Measurements from ENCODE around the gene PNPLA2.
A peak's percentile ranks its signal among the peaks of the same experiment; 100 is the strongest.

PNPLA2 gene

DNA sequence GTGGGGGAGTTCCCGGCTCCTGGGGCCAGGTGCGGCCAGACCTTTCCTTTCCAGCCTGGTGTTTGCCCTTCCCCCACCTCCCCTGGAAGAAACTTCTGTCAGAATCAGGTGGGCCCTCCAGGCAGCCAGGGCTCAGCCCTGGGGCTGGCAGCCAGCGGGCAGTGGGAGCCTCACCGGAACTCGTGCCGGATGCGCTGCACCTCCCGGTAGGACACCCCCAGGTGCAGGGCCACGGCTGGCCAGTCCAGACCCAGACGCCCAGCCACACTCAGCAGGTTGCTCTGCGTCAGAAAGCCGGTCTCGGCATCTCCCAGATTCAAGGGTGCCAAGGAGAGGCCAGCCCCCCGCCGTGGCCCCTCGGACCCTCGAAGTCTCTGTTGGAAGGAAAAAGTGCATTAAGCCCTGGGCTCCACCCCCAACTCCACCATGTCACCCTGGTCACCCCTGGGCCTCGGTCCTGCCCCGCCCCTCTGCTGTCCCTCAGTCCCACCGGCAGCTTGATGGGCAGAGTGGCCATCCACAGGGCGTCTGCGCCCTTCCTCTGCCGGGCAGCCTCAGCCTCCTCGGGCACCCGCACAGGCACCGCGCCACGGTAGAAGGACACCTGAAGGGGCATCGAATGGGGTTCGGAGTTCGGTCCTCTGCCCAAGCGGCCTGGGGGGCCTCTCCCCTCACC is 18.9 kb upstream of the PNPLA2 start:
- DNase-seq, result no peak

DNA sequence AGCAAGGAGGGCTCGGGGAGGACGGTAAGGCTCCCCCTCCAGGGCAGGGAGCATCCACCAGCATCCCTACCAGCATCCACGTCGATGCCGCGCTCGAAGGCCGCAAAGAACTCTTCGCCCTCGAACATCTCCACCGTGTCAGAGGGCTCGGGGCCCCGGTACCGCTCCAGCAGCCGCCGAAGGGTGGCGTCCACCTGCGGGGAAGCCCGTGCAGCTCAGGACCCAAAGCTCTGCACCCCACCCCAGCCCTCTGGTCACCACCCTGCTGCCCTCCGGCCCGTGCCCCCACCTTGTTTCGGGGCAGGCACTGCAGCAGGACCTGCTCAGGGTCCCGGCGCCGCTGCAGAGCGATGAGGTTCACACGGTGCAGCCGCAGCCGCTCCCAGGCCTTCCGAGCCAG is 18.2 kb upstream of the PNPLA2 start:
- no peak for DNase-seq

DNA sequence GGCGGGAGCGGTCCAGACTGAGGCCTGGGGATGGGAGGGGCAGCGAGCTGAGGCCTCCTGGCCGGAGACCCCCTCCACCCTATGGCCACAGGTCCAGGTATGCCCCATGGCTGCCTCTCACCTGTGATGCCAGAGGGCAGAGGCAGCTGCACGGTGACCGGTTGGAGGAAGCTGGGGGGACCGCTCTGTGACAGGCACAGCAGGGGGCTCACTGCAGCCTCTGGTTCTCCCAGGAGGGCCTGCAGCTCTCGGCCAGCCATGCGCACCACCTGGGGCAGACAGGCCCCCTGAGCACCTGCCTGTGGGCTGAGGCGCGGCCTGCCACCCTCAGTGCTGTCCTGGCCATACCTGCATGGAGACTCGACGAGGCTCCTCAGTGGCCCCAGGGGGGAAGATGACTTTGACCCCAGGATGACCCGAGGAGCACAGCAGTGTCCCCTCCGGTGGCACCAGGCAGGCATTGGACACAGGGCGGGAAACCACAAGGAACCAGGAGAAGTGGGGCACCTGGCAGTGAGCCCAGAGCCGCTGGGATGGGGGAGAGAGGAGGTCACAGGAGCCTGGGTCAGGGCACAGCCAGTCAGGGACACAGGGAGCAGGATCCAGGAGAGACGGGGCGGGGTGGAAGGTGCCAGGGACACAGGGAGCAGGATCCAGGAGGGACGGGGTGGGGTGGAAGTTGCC is 17.5 kb upstream of the PNPLA2 start:
- DNase-seq, result no peak

DNA sequence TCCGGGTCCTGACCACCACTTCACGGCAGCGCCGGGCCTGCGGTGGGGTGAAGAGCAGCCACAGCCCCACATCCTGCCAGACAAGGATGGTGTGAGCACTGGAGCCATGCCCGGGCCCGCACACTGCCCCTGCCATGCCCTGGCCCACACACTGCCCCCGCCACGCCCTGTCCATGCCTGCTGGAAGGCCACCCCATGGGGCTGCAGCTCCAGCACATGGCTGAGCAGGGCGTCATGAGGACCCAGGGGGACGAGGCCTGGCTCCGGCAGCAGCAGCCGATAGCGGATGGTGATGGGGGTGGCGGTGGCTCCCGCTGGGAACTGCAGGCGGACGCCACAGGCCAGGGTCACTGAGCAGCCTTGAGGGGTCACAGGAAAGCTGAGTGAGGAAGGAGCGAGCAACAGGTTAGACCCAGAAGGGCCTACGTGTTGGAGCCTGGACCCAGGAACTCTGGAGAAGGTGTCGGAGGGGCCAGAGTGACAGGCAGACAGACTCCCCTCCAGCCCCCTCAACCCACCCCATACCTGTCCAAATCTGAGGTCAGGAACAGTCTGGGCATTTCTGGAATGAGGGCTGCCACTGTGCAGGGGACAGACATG is 16.6 kb upstream of the PNPLA2 start:
- DNase-seq, result no peak

DNA sequence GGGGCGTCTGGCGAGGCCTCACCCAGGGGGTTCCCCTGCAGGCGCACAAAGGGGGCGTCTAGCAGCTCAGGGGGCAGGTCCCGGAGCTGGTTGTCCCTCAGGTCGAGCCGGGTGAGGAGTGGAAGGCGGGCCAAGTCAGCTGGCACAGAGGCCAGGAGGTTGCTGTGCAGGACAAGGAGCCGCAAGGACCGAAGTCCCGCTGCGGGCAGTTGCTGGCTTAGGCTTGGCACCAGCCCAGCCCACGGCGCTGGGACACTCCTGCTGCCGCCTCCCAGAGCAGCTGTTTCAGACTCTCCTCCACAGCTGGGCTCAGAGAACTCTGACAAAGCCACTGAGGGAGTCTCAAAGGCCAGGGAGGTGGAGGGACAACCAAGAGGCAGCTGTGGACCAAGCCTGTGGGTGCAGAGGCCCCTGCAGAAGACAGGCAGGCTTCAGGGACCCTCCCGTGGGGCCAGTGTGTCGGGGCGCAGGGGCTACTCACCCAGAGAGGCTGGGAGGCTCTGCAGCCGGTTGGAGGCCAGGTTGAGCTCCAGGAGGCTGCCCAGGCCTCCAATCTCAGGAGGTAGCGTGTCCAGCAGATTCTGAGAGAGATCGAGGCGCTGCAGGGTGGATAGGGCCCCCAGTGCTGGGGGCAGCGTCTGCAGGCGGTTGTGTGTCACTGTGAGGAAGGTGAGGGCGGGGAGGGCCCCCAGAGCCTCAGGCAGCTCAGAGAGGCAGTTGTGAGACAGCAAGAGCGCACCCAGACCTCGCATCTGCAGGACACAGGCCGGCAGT is 15.8 kb upstream of the PNPLA2 start:
- DNase-seq, result no peak

DNA sequence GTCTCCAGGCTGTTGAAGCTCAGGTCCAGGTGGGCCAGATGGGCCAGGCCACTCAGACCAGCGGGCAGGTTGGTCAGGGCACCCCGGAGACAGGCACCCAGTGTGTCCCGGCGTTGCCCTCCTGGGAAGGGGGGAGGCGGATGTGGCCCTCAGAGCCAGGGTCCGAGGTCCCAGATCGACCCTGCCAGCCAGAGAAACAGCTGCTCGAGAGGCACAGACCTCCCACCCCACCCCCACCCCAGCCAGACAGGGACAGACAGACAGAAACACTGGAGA is 15.3 kb upstream of the PNPLA2 start:
- no peak for DNase-seq

DNA sequence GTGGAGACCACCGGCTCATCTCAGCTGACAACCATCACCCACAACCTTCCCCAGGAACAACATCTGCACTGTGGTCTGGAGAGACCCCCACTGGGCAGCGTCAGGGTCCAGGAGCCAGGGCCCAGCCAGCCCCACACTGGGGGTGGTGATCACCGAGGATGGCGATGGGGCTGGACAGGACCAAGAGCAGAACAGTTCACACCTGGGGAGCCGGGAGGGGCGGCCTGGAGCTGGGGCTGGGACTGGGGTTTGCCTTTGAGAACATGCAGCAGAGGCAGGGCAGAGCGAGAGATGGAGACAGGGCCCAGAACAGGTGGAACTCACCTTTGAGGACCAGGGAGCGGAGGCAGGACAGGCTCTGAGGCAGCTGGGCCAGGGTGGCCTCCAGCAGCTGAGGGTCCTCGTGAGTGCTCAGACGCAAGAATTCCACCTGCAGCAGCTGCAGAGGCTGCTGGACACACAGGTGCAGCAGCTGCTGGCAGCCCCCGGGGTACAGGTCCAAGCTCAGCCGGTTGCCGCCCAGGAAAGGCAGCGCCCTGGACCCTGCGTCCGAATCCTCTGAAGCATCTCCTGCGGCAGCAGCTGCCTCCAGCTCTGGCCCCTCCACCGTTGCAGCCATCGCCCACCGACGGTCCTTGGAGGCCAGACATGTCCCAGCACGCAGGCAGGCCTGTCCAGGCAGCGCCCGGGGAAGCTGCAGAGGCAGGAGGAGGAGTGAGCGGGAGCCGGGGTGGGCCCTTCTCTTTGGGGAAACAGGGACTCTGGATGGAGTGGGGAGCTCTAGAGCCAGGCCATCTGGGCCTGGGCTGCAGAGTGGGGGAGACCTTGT is 14.7 kb upstream of the PNPLA2 start:
- no peak for DNase-seq

DNA sequence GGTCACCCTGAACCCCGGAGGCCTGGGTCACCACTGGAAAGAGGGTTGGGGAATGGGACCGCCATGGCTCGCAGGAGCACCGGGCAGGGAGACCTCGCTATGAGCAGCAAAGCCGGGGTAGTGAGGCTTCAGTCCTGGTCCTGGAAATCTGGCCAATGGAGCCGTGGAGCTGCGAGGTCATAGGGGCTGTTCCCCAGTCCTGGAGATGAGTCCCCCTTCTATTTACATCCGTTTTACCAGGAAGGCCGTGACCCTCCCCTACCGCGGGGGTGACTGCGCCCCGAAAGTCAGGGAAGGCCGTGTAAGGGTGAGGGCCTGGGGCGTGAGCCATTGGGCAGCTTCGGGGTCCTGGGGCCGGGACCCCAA is 14.1 kb upstream of the PNPLA2 start:
- DNase-seq, result no peak

DNA sequence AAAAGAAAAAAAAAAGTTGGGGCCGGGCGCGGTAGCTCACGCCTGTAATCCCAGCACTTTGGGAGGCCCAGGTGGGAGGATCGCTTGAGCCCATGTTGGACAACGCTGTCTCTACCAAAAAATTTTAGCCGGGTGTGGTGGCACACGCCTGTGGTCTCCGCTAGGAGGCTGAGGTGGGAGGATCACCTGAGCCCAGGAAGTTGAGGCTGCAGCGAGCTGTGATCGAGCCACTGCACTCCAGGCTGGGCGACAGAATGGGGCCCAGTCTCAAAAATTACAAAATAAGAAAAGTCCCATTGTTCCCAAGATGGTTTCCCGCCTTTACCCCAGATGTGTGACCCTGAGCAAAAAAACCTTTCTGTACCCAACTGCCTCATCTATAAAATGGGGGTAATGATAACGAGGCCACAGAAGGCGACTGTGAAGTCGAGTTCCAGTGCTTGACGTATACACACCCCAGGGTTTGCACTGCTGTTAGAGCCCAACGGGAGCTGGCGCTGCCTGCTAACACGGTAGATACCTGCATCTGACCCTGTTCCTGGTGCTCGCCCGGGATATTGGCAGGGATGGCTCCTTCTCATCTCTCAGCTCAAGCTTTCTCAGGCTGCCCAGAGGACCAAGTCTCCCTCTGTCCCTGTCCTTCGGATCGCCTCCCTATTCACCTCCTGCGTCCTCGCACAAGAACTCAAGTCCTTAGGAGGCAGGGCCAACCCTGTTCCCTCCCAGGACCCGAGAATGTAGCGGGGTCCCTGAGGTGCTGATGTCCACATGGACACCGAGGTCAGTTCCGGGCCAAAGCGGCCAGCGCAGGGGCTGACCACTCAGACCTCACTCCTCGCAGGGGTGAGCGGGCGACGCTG is 10.1 kb upstream of the PNPLA2 start:
- no peak for DNase-seq

DNA sequence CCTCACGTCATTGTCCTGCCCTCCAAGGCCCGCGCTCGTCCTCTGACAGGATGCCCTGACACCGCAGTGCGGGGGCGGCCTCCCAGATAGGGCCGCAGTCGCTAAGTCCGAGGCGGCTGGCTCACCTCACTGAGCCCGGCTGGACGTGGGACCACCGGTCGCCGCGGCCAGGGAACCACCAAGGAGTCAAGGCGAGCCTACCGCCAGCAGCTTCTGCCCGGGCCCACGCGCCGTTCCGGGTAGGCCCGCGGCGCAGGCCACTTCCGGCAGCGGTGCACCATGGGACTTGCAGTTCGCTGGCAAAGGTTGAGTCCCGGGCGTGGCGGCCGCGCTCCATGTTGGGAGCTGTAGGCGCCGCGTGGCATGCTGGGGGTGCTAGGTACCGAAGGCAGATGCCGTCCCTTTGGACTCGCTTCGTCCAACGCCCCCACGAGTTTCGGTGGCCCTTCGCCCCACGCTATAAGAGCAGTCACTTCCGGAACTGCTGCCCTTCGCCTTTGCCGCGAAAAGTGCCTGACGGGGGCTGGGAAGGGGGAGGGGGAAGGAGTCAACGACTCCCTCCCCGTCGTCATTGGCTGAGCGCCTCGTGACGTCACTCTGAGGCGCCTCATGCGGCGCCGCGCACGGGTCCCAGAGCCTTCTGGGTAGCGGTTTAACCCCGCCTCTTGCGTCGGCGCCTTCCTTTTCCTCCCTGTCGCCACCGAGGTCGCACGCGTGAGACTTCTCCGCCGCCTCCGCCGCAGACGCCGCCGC is 9.3 kb upstream of the PNPLA2 start, which contains the start of gene RPLP2:
Gene RPLP2 (plus strand): TSS at position 681 of the 753 bp plus-strand sequence. CDS start 268 bp downstream, outside the sequence.
- peak; percentile 61 for DNase-seq

DNA sequence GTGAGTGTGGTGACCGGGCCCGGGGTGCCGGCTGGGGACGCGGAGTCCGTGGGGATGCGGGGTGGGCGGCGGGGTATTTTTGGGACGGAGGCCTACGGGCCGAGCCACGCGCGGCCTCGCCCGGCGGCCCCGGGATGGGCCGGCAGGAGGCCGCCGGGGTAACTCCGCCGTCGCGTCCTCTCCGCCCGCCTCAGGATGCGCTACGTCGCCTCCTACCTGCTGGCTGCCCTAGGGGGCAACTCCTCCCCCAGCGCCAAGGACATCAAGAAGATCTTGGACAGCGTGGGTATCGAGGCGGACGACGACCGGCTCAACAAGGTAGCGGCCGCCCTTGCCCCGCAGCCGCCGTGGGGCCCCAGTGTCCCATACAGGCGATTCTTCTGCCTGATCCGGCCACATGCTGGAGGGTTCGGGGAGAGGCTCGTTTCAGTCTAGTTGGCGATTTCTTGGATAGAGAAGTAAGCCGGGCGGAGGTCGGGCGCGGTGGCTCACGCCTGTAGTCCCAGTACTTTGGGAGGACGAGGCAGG is 8.6 kb upstream of the PNPLA2 start:
- DNase-seq, result no peak

DNA sequence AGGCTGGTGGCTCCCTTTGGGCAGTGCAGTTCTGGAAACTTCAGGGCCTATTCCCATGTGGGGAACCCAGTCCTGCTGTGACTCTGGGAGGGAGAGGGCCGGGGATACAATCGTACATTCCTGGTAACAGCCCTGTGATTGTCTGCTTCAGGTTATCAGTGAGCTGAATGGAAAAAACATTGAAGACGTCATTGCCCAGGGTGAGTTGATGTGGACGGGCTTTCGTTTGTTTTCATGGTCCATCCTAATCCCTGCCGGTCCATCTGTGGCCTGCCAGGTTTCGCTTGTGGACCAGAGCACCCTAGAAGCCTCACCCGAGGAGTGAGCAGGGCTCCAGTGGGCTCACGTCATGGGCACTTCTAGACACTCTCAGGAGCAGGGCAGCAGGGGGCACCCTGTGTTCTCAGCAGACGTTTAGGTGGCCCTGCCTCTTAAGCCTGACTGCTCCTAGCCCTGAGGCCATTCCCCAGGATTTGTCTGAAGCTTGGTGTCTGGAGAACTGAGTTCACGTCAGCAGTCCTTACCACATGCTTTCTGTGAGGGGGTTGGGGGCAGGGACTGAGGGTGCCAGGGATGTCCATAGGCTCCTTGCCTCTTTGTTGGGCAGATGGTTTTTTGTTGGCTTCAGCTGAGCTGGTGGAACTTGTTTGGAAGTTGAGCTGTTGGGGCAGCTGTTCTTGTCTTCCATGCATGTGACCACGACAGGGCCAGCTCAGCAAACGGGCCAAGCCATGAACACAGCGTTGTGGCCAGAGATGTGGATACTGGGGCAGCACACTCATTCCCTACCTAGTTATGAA is 7.1 kb upstream of the PNPLA2 start:
- no peak for DNase-seq

DNA sequence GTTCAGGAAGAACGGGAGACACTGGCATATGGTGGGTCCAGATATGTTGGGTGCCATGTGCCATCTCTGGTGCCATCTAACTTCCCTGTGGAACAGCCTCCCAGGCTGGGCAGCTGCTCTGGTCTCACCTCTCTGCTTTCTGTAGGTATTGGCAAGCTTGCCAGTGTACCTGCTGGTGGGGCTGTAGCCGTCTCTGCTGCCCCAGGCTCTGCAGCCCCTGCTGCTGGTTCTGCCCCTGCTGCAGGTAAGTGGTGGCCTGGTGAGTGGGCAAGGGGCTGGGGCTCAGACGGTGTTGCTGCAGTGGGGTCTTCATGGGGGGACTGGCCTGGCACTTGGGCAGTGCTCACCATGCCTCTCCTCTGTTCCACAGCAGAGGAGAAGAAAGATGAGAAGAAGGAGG is 6.3 kb upstream of the PNPLA2 start:
- no peak for DNase-seq

DNA sequence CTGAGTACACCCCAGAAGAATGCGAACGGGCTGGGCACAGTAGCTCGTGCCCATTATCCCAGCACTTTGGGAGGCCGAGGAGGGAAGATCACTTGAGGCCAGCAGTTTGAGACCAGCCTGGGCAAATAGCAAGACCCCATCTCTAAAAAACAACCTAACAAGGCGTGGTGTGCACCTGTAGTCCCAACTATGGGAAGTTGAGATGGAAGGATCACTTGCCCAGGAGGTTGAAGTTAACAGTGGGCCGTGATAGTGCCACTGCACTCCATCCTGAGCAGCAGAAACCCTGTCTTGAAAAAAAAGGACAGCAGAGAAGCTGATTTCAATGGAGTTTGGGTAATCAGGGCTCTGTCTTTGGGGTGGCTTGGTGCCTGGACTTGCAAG is 5.7 kb upstream of the PNPLA2 start:
- DNase-seq, result no peak

DNA sequence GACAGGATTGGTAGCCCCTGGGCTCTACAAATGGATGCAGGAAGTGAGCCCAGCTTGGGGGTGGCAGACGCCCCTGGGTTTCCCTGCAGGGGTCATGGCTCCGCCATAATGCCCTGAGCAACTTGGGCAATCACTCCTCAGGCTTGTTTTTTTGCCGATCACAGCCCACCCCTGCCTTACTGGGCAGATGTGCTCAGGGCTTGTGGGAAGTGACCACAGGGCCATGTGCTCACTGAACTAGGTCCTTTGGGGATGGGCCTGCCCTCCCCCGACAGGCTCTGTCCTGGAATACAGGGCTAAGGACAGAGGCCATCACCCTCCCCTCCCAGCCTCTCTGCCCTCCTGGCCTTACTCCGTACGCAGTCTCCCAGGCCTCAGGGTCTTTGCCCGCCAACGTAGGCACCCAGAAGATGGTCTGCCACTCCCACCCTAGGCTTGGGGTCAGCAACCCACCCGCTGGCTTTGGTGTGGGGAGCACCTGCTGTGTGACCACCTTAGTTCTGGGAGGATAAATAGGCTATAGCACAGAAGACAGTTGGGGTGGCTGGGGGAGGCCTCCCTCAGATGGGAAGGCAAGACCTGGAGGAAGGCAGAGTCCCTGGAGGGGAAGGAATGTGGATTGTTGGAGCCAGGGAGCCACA is 5.1 kb upstream of the PNPLA2 start:
- DNase-seq, result no peak

DNA sequence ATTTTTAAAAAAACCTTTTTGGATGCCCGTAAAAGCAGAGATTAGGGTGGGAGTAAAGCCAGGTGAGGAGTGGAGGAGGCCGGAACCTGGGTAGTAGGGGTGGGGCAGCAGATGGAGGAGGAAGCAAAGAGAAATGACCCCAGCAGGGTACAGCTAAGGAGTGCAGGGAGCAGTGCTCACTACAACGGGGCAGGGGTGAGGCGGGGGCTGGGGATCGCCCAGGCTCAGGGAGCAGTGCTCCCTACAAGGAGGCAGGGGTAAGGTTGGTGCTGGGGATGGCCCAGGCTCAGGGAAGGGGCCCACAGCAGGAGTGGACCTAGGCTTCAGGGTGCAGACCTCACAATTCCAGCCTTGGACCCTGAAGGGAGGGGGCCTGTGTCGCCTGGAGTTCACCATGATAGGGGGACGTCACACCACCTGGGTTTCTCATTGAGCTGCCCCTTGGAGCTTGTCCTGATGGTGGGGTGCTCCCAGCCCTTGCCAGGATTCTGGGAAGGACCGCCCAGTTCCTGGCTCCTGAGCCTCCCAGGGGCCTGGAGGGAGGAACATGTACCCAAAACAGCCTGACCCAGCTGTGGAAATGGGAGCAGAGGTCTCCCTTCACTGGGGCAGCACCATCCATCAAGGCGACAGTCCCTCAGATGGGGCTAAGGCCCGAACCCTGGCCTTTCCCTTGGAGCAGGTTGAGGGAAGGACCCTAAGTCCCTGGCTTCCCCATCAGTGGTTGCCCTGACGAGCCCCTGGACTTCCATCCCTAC is 2.9 kb upstream of the PNPLA2 start:
- no peak for DNase-seq

DNA sequence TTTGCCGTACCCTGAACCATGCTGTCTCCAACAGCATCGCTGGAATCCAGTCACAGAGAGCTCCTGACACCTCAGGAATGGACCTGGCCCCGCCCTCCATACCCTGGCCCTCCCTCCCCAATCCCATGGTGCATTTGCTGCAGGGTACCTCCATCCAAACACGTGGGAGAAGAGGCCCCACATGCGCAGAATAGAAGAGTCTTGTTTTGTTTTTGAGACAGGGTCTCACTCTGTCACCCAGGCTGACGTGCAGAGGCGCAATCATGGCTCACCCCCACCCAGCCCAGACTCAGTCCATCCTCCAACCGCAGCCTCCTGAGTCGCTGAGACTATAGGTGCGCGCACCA is 2.3 kb upstream of the PNPLA2 start:
- no peak for DNase-seq

DNA sequence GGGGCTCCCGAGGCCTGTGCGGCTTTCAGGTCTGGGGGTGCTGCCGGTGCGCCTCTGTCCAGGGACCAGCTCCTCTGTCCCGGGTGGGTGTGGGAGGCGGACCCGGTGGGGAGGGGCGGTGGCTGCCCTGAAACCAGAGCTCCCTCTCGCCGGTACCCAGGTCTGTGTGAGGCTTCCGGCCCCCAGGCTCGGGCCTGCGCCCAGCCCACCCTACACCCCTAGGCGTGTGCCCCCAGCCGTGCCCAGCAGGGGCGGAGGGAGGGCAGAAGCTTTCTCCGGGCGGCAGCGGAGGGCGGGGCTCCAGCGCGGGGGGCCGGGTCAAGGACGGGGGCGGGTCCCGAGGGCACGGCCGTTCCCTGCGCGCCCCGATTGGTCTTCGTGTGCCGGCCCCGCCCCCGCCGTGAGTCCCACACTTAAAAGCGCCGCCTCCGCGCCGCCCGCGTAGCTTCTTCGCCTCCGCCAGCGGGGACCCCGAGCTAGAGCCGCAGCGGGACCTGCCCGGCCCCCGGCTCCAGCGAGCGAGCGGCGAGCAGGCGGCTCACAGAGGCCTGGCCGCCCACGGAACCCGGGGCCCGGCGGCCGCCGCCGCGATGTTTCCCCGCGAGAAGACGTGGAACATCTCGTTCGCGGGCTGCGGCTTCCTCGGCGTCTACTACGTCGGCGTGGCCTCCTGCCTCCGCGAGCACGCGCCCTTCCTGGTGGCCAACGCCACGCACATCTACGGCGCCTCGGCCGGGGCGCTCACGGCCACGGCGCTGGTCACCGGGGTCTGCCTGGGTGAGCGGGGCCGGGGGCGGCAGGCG is 616 bp downstream of the PNPLA2 start:
- DNase-seq, result peak; percentile 38

Measured in GF-D8 (cell line).